ENCODE data around the gene ARID4A.
A peak's percentile ranks its signal among the peaks of the same experiment; 100 is the strongest.
"Not testable (repeated sequence)": the region's sequence is repeated elsewhere in the genome, so short reads cannot be mapped to it uniquely, and the experiment has no call there.

ARID4A gene, protein sequence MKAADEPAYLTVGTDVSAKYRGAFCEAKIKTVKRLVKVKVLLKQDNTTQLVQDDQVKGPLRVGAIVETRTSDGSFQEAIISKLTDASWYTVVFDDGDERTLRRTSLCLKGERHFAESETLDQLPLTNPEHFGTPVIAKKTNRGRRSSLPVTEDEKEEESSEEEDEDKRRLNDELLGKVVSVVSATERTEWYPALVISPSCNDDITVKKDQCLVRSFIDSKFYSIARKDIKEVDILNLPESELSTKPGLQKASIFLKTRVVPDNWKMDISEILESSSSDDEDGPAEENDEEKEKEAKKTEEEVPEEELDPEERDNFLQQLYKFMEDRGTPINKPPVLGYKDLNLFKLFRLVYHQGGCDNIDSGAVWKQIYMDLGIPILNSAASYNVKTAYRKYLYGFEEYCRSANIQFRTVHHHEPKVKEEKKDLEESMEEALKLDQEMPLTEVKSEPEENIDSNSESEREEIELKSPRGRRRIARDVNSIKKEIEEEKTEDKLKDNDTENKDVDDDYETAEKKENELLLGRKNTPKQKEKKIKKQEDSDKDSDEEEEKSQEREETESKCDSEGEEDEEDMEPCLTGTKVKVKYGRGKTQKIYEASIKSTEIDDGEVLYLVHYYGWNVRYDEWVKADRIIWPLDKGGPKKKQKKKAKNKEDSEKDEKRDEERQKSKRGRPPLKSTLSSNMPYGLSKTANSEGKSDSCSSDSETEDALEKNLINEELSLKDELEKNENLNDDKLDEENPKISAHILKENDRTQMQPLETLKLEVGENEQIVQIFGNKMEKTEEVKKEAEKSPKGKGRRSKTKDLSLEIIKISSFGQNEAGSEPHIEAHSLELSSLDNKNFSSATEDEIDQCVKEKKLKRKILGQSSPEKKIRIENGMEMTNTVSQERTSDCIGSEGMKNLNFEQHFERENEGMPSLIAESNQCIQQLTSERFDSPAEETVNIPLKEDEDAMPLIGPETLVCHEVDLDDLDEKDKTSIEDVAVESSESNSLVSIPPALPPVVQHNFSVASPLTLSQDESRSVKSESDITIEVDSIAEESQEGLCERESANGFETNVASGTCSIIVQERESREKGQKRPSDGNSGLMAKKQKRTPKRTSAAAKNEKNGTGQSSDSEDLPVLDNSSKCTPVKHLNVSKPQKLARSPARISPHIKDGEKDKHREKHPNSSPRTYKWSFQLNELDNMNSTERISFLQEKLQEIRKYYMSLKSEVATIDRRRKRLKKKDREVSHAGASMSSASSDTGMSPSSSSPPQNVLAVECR

DNA sequence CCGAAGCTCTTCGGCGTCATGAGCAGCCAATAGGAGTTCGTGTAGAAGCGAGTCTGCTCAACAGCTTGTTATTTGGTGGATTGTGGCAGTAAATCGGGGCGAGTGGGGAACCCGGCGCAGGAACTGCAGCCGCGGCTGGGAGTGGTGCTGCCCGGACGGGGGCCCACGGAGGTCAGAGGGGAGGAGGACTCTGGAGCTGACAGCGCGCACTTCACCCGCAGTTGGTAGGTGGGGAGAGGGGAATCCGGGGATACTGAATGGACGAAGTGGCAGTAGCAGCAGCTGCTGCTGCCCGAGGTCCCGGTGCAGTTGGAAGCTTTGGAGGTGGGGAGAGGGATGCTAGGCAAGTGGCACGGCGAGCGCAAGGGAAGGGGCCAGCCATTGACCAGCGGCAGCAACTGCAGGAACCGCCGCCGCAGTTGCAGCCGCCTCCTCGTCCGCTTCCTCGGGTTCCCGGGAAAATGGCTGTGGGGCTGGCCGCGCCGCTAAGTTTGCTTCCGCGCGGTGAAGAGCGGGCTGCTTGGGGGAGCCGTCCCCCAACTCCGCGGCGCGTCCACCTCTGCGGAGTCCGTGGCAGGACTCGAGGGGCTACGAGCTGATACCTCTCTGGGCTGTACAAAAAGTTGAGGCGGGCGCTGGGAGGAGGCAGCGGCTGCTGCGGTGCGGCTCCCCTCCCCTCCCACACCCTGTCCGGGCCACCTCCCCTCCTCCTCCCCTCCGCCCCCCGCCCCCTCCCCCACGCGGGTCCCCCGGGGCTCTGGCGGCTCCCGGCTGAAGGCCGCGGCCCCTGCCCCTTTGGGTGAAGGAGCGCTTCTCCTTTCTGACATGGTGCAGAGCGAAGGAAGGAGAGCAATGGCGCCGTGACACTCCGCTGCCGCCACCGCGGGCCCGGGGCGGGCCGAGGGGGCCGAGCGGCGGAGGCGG, at the start of gene ARID4A:
Gene ARID4A (plus strand): TSS at position 79 of the 924 bp plus-strand sequence. CDS start 1,300 bp downstream, outside the sequence.
- peak; percentile 42 for DNase-seq

DNA sequence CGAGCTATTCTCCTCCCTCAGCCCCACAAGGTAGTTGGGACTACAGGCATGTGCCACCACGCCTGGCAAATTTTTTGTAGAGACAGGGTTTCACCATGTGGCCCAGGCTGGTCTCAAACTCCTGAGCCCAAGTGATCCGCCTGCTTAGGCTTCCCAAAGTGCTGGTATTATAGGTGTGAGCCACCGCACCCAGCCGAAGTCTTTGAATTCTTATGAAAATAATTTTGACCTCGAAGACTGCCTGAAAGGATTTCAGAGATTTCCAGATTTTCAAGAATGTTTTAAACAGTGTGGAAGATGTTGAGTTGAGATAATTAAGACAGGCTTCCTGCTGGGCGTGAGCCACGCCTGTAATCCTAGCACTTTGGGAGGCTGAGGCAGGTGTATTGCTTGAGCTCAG, 48.7 kb upstream of the ARID4A start:
- no peak for DNase-seq

DNA sequence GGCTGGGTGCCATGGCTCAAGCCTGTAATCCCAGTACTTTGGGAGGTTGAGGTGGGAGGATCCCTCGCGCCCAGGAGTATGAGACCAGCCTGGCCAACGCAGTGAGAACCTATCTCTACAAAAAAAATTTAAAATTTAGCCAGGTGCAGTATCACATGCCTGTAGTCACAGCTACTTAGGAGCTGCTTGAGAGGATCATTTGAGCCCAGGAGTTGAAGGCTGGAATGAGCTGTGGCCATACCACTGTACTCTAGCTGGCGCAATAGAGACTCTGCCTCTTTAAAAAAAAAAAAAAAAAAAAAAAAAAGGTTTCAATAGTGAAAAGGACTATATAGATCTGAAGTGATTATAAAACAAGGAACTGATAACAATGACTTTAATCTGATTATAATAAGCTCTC, 40.2 kb upstream of the ARID4A start:
- no peak for DNase-seq

DNA sequence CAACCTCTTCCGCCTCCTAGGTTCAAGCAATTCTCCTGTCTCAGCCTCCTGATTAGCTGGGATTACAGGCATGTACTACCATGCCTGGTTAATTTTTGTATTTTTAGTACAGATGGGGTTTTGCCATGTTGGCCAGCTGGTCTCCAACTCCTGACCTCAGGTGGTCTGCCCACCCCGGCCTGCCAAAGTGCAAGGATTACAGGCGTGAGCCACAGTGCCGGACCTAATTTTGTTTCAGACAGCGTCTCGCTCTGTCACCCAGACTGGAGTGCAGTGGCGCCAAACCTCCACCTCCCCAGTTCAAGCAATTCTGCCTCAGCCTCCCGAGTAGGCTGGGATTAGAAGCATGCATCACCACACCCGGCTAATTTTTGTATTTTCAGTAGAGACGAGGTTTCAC, 36.4 kb upstream of the ARID4A start:
- not testable (repeated sequence) for DNase-seq

DNA sequence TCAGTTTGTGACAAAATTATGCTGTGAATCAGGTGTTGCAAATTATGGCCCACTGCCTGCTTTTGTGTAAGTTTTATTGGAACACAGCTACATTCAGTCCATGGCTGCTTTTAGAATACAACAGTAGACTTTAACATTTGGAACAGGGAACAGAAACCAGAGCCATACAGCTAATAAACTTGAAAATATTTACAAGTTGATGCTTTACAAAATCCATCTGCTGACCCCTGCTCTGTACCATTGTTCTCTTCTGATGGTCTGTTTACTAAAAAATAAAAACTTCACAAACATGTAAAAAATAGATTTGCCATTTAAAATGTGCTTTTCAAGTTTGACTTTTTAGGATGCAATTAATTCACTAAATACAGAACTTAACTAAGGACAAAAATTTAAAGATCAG, 33.0 kb upstream of the ARID4A start:
- no peak for DNase-seq

DNA sequence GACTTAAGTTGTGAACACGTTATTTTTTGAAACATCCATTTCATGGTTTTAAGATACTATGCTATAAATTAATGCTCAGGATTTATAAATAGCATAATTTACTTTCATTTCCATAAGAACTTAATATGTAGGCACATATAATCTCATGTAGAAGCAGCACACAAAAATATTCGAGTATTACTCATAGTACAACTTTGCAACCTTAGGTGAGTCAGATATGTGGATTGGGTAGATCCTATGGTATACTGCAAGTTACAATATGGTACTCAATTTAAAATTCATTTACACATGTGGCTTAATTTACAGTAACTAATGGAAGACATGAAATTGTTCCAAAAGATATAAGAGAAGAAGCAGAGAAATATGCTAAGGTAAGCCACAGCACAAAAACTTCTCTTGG, 27.7 kb upstream of the ARID4A start:
- DNase-seq: no peak

DNA sequence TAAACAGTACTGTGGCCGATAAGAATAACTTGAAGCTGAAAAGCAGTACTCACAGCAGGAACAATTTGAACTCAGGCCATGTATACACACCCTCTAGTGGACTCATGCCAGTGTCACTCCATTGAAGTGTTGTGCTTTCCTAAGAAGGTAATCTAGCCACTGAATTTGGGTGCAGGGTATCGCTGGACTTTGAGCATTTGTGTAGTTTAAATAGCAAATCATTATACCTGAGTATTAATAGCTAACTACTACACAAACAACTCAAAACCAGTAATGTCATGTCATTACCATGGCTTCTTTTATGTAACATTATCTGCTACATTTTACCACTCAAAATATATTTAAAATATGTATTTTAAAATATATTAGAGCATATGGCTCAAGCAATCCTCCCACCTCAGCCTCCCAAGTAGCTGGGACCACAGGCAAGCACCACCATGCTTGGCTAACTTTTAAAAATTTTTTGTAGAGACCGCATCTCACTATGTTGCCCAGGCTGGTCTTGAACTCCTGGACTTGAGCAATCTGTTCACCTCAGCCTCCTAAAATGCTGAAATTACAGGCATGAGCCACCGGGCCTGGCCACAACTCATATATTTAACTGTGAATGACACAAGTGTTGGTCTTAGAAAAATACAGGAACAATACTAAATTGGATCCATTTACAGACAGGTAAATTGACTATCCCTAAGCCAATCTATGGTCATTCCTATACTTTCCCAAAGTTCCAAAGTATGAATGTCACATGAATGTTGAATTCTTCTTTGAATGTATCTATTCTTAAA, 25.6 kb upstream of the ARID4A start:
- peak; percentile 9 for DNase-seq

DNA sequence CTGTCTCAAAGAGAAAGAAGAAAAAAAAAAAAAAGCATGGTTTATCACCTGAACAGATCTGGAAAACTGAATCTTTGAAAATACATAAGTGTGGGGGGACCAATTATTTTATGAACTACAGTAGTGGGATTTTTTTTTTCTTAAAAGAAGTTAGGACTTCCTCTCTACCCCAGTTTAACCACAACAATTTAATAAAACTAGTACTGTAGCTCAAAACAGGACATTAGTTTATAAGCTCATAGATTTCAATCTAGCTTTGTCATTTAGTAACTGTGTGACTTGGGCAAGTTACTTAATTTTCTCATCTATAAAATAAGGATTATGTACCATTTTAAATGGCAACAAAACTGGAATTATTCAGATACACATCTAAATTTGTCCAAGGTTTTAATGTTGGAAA, 23.5 kb upstream of the ARID4A start:
- no peak for DNase-seq

DNA sequence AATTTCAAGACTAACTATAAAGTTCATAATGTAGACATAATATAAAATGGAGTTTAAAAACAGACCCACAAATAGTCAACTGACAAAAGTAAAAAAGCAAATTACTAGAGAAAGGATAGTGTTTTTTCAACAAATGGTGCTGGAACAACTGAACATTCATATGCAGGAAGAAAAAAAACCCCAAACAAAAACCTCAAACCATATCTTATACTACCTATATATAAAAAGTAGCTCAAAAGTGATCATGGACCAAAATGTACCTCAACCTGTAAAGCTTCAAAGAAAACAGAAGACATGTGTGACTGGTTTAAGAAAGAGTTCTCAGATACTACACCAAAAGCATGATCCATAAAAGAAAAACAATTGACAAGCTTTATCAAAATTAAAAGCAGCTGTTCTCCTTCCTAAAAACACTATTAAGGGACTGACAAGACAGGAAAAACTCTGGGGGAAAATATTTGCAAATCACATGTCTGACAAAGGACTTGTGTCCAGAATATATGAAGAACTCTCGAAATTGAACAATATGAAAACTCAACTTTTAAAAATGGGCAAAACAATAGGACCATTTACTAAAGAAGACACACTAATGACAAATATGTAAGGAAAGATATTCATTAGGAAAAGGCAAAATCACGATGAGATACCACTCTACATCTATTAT, 22.7 kb upstream of the ARID4A start:
- DNase-seq: no peak

DNA sequence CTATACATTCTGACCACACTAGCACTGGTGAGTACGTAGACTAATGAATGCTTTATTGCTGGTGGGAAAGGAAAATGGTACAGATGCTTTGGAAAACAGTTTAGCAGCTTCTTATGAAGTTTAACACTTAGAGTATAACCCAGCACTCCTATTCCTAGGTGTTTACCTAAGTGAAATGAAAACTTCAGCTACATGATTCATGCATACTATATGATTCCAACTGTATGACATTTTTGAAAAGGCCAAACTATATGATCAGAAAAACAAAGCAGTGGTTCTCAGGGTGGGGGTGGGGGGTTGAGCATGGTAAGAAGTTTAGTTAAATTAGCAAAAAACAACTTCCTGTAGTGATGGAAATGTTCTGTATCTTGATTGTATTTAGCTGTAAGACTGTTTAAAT, 22.1 kb upstream of the ARID4A start:
- no peak for DNase-seq

DNA sequence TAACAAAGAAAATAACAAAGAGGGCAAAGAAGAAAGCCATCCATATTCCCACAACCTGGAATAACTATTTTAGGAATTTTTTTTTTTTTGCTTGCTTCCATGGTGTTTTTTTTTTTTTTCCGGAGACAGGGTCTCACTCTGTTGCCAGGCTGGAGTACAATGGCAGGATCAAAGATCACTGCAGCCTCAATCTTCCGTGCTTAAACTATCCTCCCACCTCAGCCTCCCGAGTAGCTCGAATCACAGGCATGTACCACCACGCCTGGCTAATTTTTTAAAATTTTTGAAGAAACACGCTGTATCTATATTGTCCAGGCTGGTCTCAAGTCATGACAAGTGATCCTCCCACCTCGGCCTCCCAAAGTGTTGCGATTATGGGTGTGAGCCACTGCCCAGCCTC, 20.2 kb upstream of the ARID4A start:
- DNase-seq: no peak

DNA sequence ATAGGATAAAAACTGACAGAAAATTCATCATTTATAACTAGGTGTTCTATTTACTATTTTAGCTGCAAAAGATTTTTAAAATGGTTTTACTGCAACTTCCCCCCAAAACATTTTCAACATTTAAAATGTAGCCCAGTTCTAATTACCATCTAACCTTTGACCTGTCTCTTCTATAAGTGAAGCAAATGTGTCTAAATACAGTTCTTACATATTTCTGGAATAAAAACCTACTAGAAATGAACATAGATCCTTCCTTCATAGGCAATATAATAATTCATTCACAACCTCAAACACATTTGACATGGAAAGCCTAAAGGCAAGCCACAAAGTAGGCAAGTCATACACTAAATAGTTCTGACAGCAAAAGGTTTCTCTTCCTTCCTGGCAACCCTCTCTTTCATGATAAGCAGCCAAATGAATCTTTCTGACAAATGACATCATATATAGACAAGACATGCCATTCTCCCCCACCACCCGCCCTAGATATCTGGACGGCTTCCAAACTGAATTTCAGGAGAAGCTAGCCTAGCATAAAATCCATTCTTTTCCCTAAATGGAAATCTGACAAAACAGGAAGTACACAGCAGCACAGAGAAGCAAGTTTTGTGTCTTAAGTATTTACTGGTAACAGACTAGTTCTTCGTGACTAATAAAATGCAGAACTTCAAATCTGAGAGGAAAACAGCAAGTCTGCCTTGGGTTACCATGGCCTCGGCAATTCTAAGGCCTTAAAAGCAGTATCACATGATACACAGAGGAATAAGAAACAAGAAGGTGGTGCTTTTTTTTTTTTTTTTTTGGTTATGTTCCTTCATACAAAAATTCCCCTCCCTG, 17.2 kb upstream of the ARID4A start:
- peak; percentile 96 for DNase-seq

DNA sequence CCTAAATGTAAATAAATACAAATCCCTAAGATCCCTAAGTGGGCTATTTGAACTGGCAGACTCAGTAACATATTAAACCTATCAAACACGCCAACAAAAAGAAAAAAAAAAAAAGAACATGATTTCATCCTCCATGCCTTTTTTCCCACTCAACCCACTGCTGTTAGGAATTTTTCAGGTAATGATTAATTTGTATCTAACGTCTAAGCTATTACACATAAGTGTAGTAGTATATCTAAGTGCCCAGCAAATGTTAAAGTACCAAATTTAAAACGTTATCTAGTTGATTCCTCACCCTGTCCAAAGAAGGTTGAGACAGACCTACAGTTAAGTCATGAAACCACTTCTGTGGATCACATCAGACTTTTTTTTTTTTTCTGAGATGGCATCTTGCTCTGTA, 16.4 kb upstream of the ARID4A start:
- peak; percentile 25 for DNase-seq

DNA sequence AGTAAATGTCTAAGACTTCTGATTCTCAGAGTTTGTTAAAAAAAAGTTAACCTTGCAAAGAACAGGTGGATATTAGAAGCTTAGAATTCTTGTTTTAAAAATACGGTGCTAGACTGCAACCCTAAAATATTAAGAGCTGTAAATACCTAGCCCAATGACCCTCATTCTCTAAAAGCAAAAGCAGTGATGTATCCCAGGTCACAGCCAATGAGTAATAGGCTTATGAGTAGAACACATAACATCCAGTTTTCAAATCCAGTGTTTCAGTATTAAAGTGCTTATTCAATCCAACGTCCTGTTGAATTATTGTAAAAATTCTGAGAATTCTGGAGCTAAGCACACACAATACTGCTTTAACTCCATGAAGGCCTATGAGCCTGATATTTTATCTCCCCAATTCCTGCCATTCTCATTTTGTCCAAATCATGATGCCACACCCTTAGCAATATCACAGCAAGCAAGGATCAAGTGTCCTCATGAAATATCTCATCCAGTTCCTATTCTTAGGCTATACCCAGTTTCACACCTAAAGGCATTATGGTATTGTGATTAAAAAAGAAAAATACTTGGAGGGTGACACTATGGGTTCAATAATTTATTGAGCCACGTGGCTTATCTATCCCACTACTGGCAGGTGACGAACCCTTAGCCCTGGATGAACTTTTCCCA, 15.3 kb upstream of the ARID4A start:
- DNase-seq: peak; percentile 28

DNA sequence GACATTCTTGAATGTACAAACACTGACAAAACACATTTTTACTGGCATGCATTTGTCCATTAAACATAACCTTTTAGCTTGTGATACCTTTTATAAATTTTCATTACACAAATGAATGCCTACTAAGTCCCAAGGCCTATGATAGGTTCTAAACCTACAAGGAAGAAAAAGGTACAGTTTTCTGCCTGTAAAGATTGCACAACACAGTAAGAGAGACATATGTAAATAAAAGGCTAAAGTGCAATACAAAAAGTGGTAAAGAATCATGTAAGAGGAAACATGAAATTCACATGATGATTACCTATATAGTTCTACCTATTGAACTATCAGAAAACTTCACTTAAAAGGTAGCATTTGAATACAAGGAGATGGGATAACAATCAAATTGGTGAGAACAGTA, 14.6 kb upstream of the ARID4A start:
- no peak for DNase-seq

DNA sequence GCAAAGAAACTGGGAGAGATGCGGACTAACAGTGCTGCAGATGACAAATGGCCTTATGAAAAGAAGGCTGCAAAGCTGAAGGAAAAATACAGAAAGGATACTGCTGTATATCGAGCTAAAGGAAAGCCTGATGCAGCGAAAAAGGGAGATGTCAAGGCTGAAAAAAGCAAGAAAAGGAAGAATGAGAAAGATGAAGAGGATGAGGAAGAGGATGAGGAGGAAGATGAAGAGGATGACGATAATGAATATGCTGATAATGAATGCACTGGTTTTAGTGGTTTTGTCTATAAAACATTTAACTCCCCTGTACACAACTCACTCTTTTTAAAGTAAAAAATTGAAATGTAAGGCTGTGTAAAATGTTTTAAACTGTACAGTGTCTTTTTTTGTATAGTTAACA, 13.2 kb upstream of the ARID4A start:
- no peak for DNase-seq

DNA sequence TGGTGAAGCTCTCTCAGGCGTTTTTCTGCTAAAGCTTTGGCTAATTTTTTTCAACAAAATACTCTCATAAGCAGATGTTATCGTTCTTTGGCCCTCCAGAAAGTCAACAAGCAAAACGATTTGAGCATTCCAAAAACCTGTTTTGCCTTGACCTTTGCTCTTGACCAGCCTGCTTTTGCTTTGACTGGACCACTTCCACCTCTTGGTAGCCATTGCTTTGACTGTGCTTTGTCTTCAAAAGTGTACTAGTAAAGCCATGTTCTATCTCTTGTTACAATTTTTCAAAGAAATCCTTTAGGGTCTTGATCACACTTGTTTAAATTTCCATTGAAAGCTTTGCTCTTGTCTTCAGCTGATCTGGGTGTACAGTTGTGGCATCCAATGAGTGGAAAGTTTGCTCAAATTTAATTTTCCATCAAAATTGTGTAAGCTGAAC, 10.7 kb upstream of the ARID4A start:
- DNase-seq: no peak

DNA sequence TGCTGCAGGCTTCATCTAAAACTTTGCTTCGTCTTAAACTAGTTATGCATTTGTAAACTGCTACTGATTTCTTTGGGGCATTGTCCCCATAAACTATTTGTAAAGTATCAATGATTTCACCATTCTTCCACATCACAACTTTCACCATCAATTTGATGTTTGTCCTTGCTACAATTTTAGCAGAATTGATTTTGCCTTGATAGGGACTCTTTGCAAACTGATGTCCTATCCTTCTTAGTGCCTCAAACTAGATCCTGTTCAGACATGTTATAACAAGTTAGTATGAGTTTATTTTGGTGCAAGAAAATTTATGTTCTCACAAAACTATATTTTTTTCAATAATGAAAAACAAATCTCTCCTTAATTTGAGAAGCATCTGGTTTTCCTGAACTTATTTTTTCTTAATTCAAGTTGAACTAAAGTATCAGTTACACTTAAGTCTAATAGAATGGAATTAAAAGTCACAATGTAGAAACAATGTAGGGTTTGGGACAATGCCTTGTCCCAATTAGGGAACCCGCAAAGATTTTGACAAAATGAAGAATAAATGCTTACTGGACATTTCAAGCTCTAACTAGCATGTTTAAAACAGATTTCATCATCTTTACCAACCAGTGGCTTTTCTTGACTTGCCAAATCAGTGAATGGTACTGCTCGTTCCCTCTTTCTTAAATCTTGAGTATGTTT, 10.1 kb upstream of the ARID4A start:
- peak; percentile 12 for DNase-seq

DNA sequence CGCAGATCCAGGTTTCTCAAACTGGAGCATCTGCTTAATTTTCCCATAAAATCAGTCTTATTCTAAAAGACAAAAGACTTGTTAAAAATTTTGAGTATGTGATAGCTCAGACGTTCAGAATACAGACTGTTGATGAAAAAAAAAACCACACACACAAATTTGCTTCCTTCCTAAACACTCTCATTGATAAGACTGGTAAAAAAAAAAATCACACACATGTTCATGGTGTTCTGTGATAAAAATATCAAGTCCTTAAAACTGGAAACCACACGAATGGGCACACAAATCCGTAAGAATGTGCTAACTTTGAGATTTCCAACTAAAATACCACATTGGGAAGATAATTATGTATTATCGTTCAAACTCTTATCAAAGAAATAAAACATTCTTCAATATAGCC, 6.7 kb upstream of the ARID4A start:
- no peak for DNase-seq
